CD4-positive, alpha-beta memory T cell (primary cell): ENCODE results near the gene ABHD17A. TPM values are rescaled to one million over a fixed set of nuclear protein-coding genes. Genes with fewer than 3 reads are reported as not detected.

Experiments
- CTCF ChIA-PET: fragments of 350-600 bp; sonication (Branson Sonifier 250); formaldehyde crosslinking; loops from one replicate; lab custom pipeline; 2021; ENCODE audit warnings: inconsistent platforms; ENCODE audit not compliant: partially characterized antibody; lab: Charles Lee
- POLR2A ChIA-PET: fragments of 350-600 bp; sonication (Branson Sonifier 250); formaldehyde crosslinking; loops from one replicate; lab custom pipeline; 2021; ENCODE audit not compliant: partially characterized antibody; lab: Charles Lee
- DNase-seq, 5 donors: peaks; one replicate each; pipeline versions ENCODE4 v3.0.0 to v3.0.0-alpha.2; 2020 to 2022; ENCODE audit warnings: mixed read lengths in 1 of 5
- H3K27ac ChIP-seq: one replicate; pipeline ENCODE4 v1.7.0; 2013; ENCODE audit warnings: low read depth, low read length
- H3K27me3 ChIP-seq: 2 replicates; pipeline ENCODE4 v1.7.0; 2013; ENCODE audit warnings: mild to moderate bottlenecking, low read length, moderate library complexity; ENCODE audit not compliant: insufficient read depth
- H3K36me3 ChIP-seq: 2 replicates; pipeline ENCODE4 v1.7.0; 2013; ENCODE audit warnings: mild to moderate bottlenecking, low read length, moderate library complexity; ENCODE audit not compliant: insufficient read depth
- H3K4me1 ChIP-seq: 2 replicates; pipeline ENCODE4 v1.7.0; 2013; ENCODE audit warnings: mild to moderate bottlenecking, low read length, moderate library complexity; ENCODE audit not compliant: insufficient read depth
- H3K4me3 ChIP-seq, 2 donors: one replicate each; pipeline ENCODE4 v1.7.0; 2013; ENCODE audit warnings: low read length in 2 of 2, mild to moderate bottlenecking in 1 of 2
- H3K9me3 ChIP-seq, 2 donors: one replicate each; pipeline ENCODE4 v1.7.0; 2013; ENCODE audit warnings: low read length in 2 of 2, control low read depth in 1 of 2; ENCODE audit not compliant: control insufficient read depth in 1 of 2
- H3K27ac Mint-ChIP-seq, 7 donors: one replicate each; pipeline ENCODE4 v1.8.0; 2020 to 2021; ENCODE audit warnings: mixed read lengths in 7 of 7, mild to moderate bottlenecking in 6 of 7, inconsistent platforms in 3 of 7, moderate library complexity in 3 of 7
- H3K27me3 Mint-ChIP-seq, 2 donors: one replicate each; pipeline ENCODE4 v1.8.0; 2020 to 2021; ENCODE audit warnings: mixed read lengths in 2 of 2
- H3K36me3 Mint-ChIP-seq, 2 donors: one replicate each; pipeline ENCODE4 v1.8.0; 2020 to 2021; ENCODE audit warnings: mixed read lengths in 2 of 2, inconsistent platforms in 1 of 2, mild to moderate bottlenecking in 1 of 2
- H3K4me1 Mint-ChIP-seq, 4 donors: one replicate each; pipeline ENCODE4 v1.8.0; 2020 to 2021; ENCODE audit warnings: mixed read lengths in 4 of 4, mild to moderate bottlenecking in 1 of 4
- H3K4me3 Mint-ChIP-seq, 8 donors: one replicate each; pipeline ENCODE4 v1.8.0; 2020 to 2021; ENCODE audit warnings: mixed read lengths in 8 of 8, mild to moderate bottlenecking in 7 of 8, moderate library complexity in 6 of 8, inconsistent platforms in 3 of 8
- H3K9me3 Mint-ChIP-seq, 8 donors: one replicate each; pipeline ENCODE4 v1.8.0; 2020 to 2021; ENCODE audit warnings: mixed read lengths in 8 of 8, mild to moderate bottlenecking in 5 of 8, inconsistent platforms in 3 of 8, moderate library complexity in 1 of 8
- intact Hi-C: fragments of 100-400 bp; cut with micrococcal nuclease; formaldehyde crosslinking; loops from one replicate; pipeline ENCODE4 v1.15.1; 2023
- polyA plus RNA-seq, 2 donors: library from polyadenylated mRNA; unstranded; fragments of 300-500 nt; fragmentation: Illumina TruSeq; gene quantifications; one replicate each; pipeline ENCODE4 v1.2.3, GENCODE V29; 2021
- total RNA-seq, 2 experiments: library from RNA; stranded (reverse); gene quantifications; one replicate each; pipeline ENCODE4 v1.2.3, GENCODE V29; 2021

ABHD17A gene
- total and polyA plus RNA-seq, 4 experiments from 2014 or later = 106 to 204 (median 123) TPM

DNA sequence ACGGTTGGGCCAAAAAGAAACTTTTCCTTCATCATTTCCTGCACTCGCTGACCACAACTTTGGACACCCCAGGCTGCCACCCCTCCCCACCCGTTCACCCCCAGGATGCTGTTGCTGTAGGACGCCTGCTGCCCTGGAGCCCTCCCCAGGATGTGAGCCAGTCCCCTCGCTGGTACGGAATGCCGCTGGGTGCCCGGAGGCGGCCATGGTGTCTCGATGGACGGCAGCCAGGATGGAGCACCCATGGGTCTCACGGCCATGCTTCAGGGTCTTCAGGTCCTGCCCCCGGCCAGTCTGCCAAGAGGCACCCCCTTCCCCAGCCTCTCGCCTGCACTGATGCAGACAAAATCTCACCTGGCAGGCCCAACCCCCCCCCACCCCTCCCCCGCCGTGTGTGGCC, 40.2 kb upstream of the ABHD17A start:
- Mint-ChIP-seq H3K4me1 (peaks cover 10 to 52% (median 25%) of the 10 kb centered on the region in 4 donors), H3K27ac (peak overlapping the region in 1 of 7 donors; percentile 57), H3K4me3 (no peak overlapping the region), H3K27me3 (no peaks in the 10 kb centered on the region), H3K36me3 (peaks cover 0 to 2% of the 10 kb centered on the region in 2 donors), H3K9me3 (no peaks in the 10 kb centered on the region)
- no peaks in the 10 kb centered on the region for H3K9me3 ChIP-seq
- intact Hi-C loops = loop anchor here (5.0 kb wide), 1 partner anchor 142 kb away; no protein-coding TSS in a partner anchor
- H3K36me3 ChIP-seq = no peaks in the 10 kb centered on the region
- POLR2A ChIA-PET = no interaction called here
- CTCF ChIA-PET = no interaction called here
- peaks cover 56% of the 10 kb centered on the region for H3K4me1 ChIP-seq
- H3K4me3 ChIP-seq = no peak overlapping the region
- no peak for DNase-seq
- H3K27me3 ChIP-seq = no peaks in the 10 kb centered on the region
- no peak overlapping the region for H3K27ac ChIP-seq

- peaks cover 46% of the 10 kb centered on the region for H3K4me1 ChIP-seq
- no peak overlapping the region for H3K27ac Mint-ChIP-seq
Measured at GRCh38 chr19:1924320-1924961, 39.1 kb upstream of the ABHD17A start.

DNA sequence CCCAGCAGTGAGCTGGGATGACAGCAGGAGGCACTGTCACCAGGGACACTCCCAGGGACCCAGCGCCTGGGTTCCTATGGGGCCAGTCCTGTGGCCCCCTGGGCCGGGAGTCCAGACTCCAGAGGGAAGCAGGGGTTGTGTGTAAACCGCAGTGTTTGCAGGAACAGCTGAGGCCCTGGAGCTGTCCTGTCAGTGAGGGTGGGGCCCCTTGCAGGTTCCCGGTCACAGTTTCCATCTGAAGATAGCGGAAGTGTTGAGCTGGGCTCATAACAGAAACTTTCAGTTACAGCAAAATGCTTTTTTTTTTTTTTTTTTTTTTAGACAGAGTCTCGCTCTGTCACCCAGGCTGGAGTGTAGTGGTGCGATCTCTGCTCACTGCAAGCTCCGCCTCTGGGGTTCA, 38.0 kb upstream of the ABHD17A start:
- Histone ChIP-seq H3K4me3 (no peak overlapping the region), H3K9me3 (no peaks in the 10 kb centered on the region), H3K27ac (peak overlapping the region; percentile 30), H3K4me1 (peaks cover 39% of the 10 kb centered on the region), H3K36me3 (peaks cover 3% of the 10 kb centered on the region), H3K27me3 (no peaks in the 10 kb centered on the region)
- Mint-ChIP-seq H3K36me3 (peaks cover 0 to 5% of the 10 kb centered on the region in 2 donors), H3K27ac (peak overlapping the region in 6 of 7 donors; percentile 29 to 84 (median 76)), H3K4me1 (peaks cover 6 to 35% (median 14%) of the 10 kb centered on the region in 4 donors), H3K27me3 (no peaks in the 10 kb centered on the region), H3K4me3 (peak overlapping the region in 4 of 8 donors; percentile 24 to 43 (median 28)), H3K9me3 (no peaks in the 10 kb centered on the region)
- intact Hi-C loops = no loop called here
- ChIA-PET POLR2A (interaction anchor here (0.7 to 1.7 kb wide), 8 partner anchors 13 to 67 kb away, joined by 3 to 12 read pairs (median 3); no protein-coding TSS in a partner anchor), CTCF (interaction anchor here (0.6 to 1.0 kb wide), 3 partner anchors 16 to 206 kb away, joined by 3 read pairs; no protein-coding TSS in a partner anchor)
- DNase-seq = peak; percentile 33 to 72 (median 47)

More at GRCh38 chr19:1924320-1924961, 39.1 kb upstream of the ABHD17A start:
- no peaks in the 10 kb centered on the region for H3K27me3 Mint-ChIP-seq
- peaks cover 0 to 5% of the 10 kb centered on the region in 2 donors for H3K36me3 Mint-ChIP-seq
- ChIA-PET POLR2A (interaction anchor here (1.0 kb wide), 1 partner anchor 12 kb away, joined by 5 read pairs; no protein-coding TSS in a partner anchor), CTCF (interaction anchor here (0.6 kb wide), 1 partner anchor 34 kb away, joined by 3 read pairs; no protein-coding TSS in a partner anchor)
- H3K27me3 ChIP-seq = no peaks in the 10 kb centered on the region
- H3K4me1 Mint-ChIP-seq = peaks cover 6 to 41% (median 19%) of the 10 kb centered on the region in 4 donors
- no peak overlapping the region for H3K4me3 ChIP-seq
- intact Hi-C loops = no loop called here
- H3K4me3 Mint-ChIP-seq = no peak overlapping the region
- no peaks in the 10 kb centered on the region for H3K9me3 Mint-ChIP-seq
- H3K27ac ChIP-seq = no peak overlapping the region
- H3K36me3 ChIP-seq = peaks cover 3% of the 10 kb centered on the region
- no peaks in the 10 kb centered on the region for H3K9me3 ChIP-seq
- no peak for DNase-seq

DNA sequence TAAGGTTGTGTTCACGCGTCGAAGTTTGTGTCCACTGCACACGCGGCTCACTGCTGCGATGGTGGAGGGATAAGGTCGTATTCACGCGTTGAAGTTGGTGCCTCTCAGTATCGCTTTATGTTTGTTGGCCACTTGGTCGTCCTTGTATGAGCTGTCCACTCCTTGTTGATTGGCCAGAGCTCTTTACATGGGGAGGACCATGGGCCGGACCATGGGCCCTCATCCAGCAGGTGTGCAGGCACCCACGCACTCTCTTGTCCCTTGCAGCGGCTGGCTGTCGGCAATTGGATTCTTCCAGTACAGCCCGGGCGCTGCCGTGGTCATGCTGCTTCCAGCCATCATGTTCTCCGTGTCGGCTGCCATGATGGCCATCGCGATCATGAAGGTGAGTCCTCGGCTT, 37.5 kb upstream of the ABHD17A start:
- Mint-ChIP-seq H3K27me3 (no peaks in the 10 kb centered on the region), H3K9me3 (no peaks in the 10 kb centered on the region), H3K4me1 (peaks cover 3 to 31% (median 10%) of the 10 kb centered on the region in 4 donors), H3K4me3 (no peak overlapping the region), H3K36me3 (peaks cover 0 to 8% of the 10 kb centered on the region in 2 donors), H3K27ac (peak overlapping the region in 2 of 7 donors; percentile 48 to 75)
- POLR2A ChIA-PET = interaction anchor here (0.7 to 1.7 kb wide), 5 partner anchors 25 to 67 kb away, joined by 3 to 12 read pairs (median 3); no protein-coding TSS in a partner anchor
- DNase-seq = peak in 1 of 5 donors; percentile 28
- peak overlapping the region; percentile 30 for H3K27ac ChIP-seq
- H3K9me3 ChIP-seq = no peaks in the 10 kb centered on the region
- H3K4me3 ChIP-seq = no peak overlapping the region
- peaks cover 3% of the 10 kb centered on the region for H3K36me3 ChIP-seq
- peaks cover 35% of the 10 kb centered on the region for H3K4me1 ChIP-seq
- CTCF ChIA-PET = interaction anchor here (0.6 kb wide), 1 partner anchor 15 kb away, joined by 3 read pairs; no protein-coding TSS in a partner anchor
- intact Hi-C loops = no loop called here
- no peaks in the 10 kb centered on the region for H3K27me3 ChIP-seq

DNA sequence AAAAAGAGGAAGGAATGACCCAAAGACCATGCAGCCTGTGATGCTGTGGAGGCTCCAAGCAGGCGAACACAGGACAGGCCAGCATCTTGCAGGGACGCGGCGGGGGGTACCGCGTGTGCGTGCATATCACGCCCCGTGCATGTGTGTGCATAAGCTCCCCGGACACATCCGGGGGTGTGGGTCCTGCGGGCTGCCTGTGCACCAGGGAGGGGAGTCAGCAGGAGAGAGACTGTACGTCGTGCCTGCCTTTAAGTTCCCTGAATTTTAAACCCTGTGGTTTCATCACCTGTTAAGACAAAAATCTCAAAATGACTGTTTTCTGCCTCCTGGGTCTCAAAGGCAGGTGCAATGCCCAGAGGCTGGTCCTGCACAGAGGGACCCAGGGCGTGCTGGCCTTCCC, 36.5 kb upstream of the ABHD17A start:
- Histone ChIP-seq H3K4me3 (no peak overlapping the region), H3K4me1 (peaks cover 30% of the 10 kb centered on the region), H3K27ac (no peak overlapping the region), H3K9me3 (no peaks in the 10 kb centered on the region), H3K36me3 (peaks cover 3% of the 10 kb centered on the region), H3K27me3 (no peaks in the 10 kb centered on the region)
- intact Hi-C loops = no loop called here
- Mint-ChIP-seq H3K36me3 (peaks cover 0 to 8% of the 10 kb centered on the region in 2 donors), H3K27ac (peak overlapping the region in 4 of 7 donors; percentile 25 to 66 (median 44)), H3K27me3 (no peaks in the 10 kb centered on the region), H3K4me3 (no peak overlapping the region), H3K9me3 (no peaks in the 10 kb centered on the region), H3K4me1 (peaks cover 0 to 26% (median 6%) of the 10 kb centered on the region in 4 donors)
- ChIA-PET CTCF (no interaction called here), POLR2A (no interaction called here)
- no peak for DNase-seq

DNA sequence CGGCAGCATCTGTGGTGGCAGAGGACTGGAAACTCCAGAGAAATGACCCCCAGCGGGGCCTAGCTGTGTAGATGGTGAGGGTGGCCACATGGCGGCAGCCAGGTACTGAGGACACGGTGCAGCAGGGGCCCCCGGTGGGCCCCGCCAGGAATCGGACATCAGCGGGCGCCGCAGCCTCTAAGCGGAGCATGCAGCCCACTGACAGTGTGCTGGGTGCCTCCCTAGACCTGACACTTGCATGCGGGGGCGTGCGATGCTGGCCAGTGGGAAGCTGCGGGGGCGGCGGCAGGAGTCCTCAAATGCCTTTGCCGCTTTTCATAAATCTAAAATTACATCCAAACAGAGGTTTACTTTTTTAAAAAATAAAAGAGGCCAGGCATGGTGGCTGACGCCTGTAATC, 36.0 kb upstream of the ABHD17A start:
- CTCF ChIA-PET = no interaction called here
- Mint-ChIP-seq H3K4me3 (no peak overlapping the region), H3K27me3 (no peaks in the 10 kb centered on the region), H3K27ac (peak overlapping the region in 3 of 7 donors; percentile 42 to 68 (median 46)), H3K9me3 (no peaks in the 10 kb centered on the region), H3K4me1 (peaks cover 0 to 26% (median 6%) of the 10 kb centered on the region in 4 donors), H3K36me3 (peaks cover 0 to 8% of the 10 kb centered on the region in 2 donors)
- no peaks in the 10 kb centered on the region for H3K9me3 ChIP-seq
- H3K27me3 ChIP-seq = no peaks in the 10 kb centered on the region
- H3K4me1 ChIP-seq = peaks cover 30% of the 10 kb centered on the region
- DNase-seq = no peak
- H3K36me3 ChIP-seq = peaks cover 3% of the 10 kb centered on the region
- intact Hi-C loops = no loop called here
- no peak overlapping the region for H3K27ac ChIP-seq
- POLR2A ChIA-PET = no interaction called here
- no peak overlapping the region for H3K4me3 ChIP-seq

- Histone ChIP-seq H3K4me1 (peaks cover 30% of the 10 kb centered on the region), H3K9me3 (no peaks in the 10 kb centered on the region), H3K27ac (no peak overlapping the region), H3K27me3 (no peaks in the 10 kb centered on the region), H3K36me3 (peaks cover 3% of the 10 kb centered on the region), H3K4me3 (no peak overlapping the region)
- CTCF ChIA-PET = no interaction called here
- Mint-ChIP-seq H3K27ac (no peak overlapping the region), H3K4me1 (peaks cover 0 to 26% (median 6%) of the 10 kb centered on the region in 4 donors), H3K36me3 (peaks cover 0 to 8% of the 10 kb centered on the region in 2 donors), H3K4me3 (no peak overlapping the region), H3K9me3 (no peaks in the 10 kb centered on the region), H3K27me3 (no peaks in the 10 kb centered on the region)
- DNase-seq = peak in 1 of 5 donors; percentile 19
- POLR2A ChIA-PET = interaction anchor here (1.1 kb wide), 1 partner anchor 74 kb away, joined by 3 read pairs; no protein-coding TSS in a partner anchor
- intact Hi-C loops = no loop called here
Measured at GRCh38 chr19:1920644-1921043, 35.3 kb upstream of the ABHD17A start.
